Activated CD4-positive, CD25-positive, alpha-beta regulatory T cell treated with anti-CD3 and anti-CD28 coated beads, Interleukin-2, amount 50 U/mL, for 16 hours (primary cell): ENCODE data around the gene ATXN1.

ENCODE experiments used
- DNase-seq: peaks from one replicate; pipeline ENCODE4 v3.0.0-alpha.2; 2020; ENCODE audit warnings: low read depth, low spot score

ATXN1 gene

GRCh38 chr6:16762268-16762549, 949 bp upstream of the ATXN1 start:
- no peak for DNase-seq

- peak; percentile 71 for DNase-seq
These were observed 409 bp upstream of the ATXN1 start for GRCh38 chr6:16761471-16762267.

GRCh38 chr6:16759646-16760515, 1.4 kb downstream of the ATXN1 start:
- peak; percentile 58 for DNase-seq

- no peak for DNase-seq
These were observed 2.0 kb downstream of the ATXN1 start for GRCh38 chr6:16759181-16759645.

GRCh38 chr6:16758163-16758975, 2.9 kb downstream of the ATXN1 start:
- no peak for DNase-seq

- no peak for DNase-seq
These were observed 3.9 kb downstream of the ATXN1 start for GRCh38 chr6:16757332-16757731.

- DNase-seq, result no peak
These were observed 4.5 kb downstream of the ATXN1 start for GRCh38 chr6:16756660-16757255.

- no peak for DNase-seq
These were observed 5.7 kb downstream of the ATXN1 start for GRCh38 chr6:16755544-16755943.

- DNase-seq, result no peak
These were observed 6.4 kb downstream of the ATXN1 start for GRCh38 chr6:16754876-16755275.

- no peak for DNase-seq
These were observed 7.0 kb downstream of the ATXN1 start for GRCh38 chr6:16754274-16754673.

- DNase-seq, result no peak
These were observed 7.9 kb downstream of the ATXN1 start for GRCh38 chr6:16753341-16753740.

- DNase-seq, result no peak
These were observed 8.9 kb downstream of the ATXN1 start for GRCh38 chr6:16752206-16752866.

- DNase-seq, result no peak
These were observed 9.9 kb downstream of the ATXN1 start for GRCh38 chr6:16751251-16751946.

GRCh38 chr6:16750566-16750965, 10.7 kb downstream of the ATXN1 start:
- no peak for DNase-seq

- DNase-seq, result no peak
These were observed 11.5 kb downstream of the ATXN1 start for GRCh38 chr6:16749516-16750485.

- no peak for DNase-seq
These were observed 13.3 kb downstream of the ATXN1 start for GRCh38 chr6:16748025-16748319.

GRCh38 chr6:16747232-16748024, 13.8 kb downstream of the ATXN1 start:
- DNase-seq, result no peak

GRCh38 chr6:16746812-16747211, 14.4 kb downstream of the ATXN1 start:
- no peak for DNase-seq

- DNase-seq, result no peak
These were observed 14.9 kb downstream of the ATXN1 start for GRCh38 chr6:16746401-16746800.
